EL (cell line): ENCODE measurements around the gene BMP7.

Experiments
- DNase-seq: peaks from one replicate; pipeline ENCODE4 v3.0.0-alpha.2; 2016

Gene BMP7

GRCh38 chr20:57187068-57187634 is 79.3 kb downstream of the BMP7 start:
- no peak for DNase-seq

GRCh38 chr20:57186192-57186591 is 80.2 kb downstream of the BMP7 start:
- no peak for DNase-seq

DNA sequence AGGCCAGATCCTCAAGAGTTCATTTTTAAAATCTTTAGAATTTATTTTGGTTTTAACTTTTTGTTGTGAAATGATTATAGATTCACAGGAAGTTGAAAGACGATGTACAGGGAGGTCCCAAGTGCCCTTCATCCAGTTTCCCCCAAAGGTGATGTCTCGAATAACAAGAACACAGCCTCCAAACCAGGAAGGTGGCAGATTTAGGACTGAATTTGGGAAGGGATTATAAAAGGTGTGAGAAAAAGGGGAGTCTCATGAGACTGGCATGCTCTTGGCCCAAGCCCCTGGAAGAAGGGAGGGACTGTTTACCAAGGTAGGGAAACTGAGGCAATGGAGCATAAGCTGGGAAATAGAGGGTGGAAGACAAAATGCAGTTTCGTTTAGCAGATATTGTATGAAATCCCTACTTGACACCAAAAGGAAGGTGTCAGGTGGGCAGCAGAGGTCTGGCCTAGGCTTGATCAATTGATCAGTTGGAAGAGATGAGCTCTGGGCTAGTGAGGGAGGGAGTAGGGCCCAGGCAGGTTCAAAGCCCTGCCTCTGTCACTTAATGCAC is 81.2 kb downstream of the BMP7 start:
- DNase-seq, result no peak

DNA sequence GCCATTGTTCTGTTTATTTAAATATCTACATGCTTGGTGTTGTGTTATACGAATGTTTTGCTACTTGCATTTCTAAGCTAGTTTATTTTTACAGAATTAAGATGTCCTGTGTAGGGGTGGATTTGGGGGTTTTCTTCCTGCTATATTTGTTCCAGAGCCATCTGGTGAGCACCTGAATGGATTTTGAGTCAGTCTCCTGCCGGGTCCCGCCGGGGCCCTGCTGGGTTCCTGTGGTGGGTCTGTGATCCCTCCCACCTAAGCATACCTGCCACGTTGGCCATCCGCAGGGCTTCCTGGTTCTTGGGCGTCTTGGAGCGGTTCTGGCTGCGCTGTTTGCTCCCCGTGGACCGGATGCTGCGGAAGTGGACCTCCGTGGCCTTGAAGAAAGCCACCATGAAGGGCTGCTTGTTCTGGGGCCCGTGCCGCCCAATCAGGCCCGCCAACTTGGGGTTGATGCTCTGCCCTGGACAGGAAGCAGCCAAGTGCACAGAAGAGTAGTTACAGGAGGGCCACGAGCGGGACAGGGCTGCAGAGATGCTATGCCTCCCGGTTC is 82.9 kb downstream of the BMP7 start:
- no peak for DNase-seq

DNA sequence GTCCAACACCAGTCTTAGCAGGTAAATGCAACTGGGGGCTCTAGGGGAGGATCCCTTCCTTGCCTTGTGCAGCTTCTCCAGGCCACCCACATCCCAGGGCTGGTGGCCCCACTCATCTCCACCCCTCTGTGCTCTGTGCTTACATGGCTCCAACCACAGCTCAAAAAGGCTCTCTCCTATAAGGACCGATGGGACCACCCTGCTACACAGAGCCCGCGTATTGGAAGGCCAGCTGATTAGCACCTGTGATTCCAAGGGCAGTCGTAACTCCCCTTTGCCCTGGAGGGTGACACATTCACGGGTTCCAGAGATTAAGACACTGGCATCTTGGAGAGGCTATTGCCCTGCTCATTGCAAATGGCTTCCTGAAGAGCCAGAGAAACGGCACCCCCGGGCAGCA is 84.8 kb downstream of the BMP7 start:
- DNase-seq, result no peak

GRCh38 chr20:57180954-57181353 is 85.5 kb downstream of the BMP7 start:
- no peak for DNase-seq

- DNase-seq, result no peak
These were observed 86.1 kb downstream of the BMP7 start for GRCh38 chr20:57180387-57180786.

- DNase-seq, result no peak
These were observed 87.2 kb downstream of the BMP7 start for GRCh38 chr20:57179265-57179664.

- no peak for DNase-seq
These were observed 87.8 kb downstream of the BMP7 start for GRCh38 chr20:57178582-57179111.

DNA sequence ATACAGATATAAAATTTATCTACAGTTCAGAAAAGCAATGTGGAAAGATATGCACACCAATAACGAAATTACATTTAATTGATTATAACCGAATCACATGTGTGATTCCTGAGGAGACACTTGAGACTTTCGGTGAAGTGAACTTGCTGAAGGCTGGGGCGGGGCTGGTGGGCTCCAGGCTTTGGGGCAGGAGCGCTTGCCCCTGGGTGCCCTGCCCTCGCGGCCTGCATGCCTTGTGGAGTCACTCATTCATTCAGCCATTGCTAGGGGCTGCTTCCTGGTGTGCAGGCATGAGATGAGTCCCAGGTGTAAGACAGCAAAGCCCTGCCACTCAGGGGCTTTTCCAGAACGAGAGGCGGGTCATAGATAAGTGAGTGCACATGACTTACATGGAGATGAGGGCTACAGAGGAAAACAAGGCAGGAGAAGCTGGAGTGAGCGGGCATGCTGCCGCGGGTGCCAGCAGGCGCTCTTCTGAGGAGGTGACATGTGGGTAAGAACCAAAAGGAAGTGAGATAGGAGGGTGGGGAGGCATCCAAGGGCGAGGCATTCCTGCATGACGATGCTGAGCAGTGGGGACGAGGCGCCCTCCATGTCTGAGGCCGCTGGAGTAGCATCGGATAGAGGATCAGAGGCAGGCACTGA is 88.7 kb downstream of the BMP7 start:
- DNase-seq, result no peak

GRCh38 chr20:57176842-57177241 is 89.6 kb downstream of the BMP7 start:
- no peak for DNase-seq

DNA sequence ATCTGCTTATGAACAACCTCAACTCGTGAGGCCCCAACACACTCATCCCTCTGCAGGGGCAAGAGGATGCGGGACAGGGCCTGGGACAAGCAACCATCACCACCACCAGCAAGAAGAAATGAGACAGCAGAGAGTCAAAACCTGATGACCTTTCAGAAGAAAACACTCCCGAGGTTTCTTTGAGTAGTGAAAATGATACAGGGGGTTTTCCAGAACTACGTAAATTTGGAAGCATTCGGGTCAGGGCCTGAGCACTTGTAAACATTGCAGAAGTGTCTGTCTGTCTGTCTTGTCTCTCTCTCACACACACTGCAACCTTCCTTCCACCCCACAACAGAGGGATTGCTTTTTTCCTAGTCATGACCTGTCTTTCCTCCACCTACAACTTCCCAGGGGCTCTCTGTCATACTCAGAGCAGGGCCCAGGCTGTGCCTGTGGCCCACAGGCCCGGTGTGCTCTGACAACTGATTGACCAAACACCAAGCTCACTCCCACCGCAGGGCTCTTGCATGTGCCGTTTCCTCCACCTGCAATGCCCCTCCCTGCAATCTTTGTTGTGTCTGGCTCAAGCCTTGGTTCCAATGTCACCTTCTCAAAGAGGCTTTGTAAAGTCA is 90.9 kb downstream of the BMP7 start:
- no peak for DNase-seq

DNA sequence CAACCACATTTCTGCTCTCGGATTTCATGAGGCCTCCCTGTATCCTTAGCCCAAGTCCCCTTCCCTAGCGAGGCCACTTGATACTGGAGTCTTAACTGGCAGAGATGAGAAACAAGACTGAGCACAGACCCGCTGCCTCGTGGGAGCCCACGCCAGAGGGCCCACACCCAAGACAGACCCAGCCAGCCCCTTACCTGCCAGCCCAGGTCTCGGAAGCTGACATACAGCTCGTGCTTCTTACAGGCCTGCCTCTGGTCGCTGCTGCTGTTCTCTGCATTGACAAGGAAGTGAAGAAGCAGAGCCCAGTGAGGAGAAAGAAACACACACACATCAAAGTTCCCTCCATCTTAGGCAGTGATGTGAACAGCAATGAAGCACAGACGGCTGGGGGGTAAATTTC is 91.7 kb downstream of the BMP7 start:
- DNase-seq, result no peak

DNA sequence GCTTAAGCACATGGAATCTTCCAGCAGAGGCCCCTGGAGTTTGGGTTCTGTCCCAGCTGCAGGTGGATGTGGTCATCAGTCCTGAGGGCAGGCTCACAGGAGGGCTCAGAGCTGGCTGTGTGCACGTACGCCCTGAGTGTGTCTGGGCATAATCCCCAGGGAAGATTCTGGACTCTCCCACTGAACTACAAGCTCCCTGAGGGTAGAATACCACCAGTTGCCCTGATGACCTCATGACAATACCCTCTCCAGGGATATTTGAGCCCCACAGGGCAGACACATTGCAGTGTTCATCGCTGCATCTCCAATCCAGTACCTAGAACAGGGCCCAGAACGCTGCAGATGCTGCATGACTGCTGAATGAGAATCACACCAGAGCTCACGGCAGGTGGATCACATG is 92.5 kb downstream of the BMP7 start:
- DNase-seq, result no peak

- DNase-seq, result no peak
These were observed 93.4 kb downstream of the BMP7 start for GRCh38 chr20:57173041-57173440.

DNA sequence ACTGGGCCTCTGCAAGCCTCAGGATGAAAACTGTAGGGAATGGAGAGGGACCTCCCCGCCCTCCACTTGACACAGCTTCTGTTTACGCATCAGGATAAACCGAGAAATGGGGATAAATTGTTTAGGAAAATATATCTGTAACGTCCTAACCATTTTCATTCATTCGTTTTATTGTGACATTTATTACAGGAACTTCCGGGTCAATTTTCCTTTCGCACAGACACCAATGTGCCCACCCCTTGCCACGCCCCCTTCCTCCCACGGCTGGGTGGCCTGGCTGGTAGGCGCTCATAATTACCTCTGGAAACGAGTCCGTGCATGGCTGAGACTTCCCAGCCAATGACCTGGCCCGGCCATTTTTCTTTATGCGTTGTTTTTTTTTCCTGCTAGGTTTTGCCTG is 96.1 kb downstream of the BMP7 start:
- no peak for DNase-seq

GRCh38 chr20:57169162-57169561 is 97.3 kb downstream of the BMP7 start:
- no peak for DNase-seq

GRCh38 chr20:57167971-57168701 is 98.3 kb downstream of the BMP7 start:
- DNase-seq, result peak; percentile 45

DNA sequence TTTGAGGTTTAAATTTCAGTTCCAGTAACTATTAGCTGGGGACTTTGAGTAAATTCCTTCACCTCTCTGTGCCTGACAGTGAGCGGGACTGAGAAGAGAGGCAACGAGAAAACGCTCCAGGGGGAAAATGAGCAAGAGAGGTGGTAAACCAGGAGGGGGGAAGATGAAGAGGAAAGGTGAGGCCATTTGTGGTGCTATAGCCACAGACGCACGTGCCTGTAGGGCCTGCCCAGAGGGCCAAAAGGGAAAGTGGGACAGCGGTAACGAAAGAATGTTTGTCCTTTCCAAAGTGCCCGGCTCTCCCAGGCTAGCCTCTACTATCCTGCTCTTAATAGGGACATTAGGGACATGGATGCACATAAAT is 99.2 kb downstream of the BMP7 start:
- DNase-seq, result no peak

DNA sequence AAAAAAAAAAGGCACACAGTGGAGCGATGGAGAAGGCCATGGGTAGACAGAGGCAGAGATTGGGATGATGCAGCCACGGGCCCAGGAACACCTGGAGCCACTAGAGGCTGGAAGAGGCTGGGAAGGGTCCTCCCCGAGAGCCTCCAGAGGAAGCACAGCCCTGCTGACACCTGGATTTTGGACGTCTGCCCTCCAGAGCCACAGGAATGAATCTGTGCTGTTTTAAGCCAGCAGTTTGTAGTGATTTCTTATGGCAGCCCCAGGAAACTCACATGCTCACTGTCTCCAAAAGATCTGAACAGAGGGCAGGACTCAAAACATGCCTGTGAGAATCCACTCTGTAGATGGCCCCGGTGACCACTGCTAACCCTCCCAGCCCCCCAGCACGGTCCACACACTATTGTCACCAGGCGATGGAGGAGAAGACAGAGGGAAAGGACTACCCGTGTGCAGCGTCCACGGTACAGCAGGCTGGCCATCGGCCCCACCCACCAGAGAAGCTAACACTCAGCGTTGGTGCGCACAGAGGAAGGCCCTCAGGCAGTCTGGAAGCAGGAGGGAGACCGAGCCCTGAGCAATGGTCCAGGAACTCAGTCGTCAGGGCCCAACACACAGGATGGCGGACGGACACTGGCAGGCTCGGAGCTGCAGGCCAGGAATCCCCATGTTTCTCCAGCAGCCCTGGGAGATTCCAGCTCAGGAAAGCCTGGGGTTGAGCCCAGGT is 99.7 kb downstream of the BMP7 start:
- DNase-seq, result peak; percentile 17

DNA sequence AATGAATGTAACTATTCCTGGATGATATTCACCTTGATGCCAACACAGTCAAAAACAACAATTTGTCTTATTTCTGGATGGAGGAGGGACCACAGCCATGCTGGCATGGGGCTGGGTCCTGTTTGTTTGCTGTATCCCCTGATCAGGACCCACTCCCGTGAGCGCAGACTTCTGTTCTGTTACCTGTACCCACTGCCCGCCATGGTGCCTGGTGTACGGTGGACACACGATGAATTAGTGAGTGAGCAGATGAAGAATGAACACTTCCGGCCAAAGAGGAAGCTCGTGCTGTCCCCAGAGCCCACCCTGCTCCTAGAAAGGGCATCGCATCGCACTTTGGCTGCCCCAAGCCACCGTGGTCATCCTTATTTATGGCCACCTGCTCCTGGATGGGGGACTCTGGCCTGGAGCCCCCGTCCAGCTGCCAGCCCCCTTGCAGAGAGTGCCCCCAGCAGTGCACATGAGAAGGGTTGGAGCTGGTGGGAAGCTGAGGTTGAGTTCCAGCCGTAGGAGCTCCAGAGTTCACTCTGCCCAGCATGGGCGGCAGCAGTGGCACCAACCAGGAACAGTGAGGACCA is 100.9 kb downstream of the BMP7 start:
- DNase-seq, result no peak

DNA sequence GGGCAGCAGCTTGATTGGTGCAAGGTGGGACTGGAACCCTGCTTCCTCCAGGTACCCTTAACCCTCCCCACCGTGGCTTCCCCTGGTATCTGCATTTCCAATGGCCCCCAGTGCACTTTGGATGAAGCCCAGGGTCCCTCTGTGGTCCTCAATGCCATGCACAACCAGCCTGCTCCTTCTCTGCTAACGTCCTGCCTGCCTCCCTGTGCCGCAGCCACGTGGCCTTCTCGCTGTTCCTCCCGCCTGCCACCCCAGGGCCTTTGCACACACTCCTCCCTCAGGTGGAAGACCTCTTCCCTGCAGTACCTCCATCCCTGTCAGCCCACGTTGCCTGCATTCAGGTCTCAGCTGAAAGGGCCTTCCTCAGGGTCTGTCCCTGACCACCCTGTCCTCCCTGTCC is 101.6 kb downstream of the BMP7 start:
- no peak for DNase-seq
